Mesothelial cell of epicardium (in vitro differentiated cells): ENCODE data around the gene MYO18A. TPM values are rescaled to one million over a fixed set of nuclear protein-coding genes. Genes with fewer than 3 reads are reported as not detected.
A peak's percentile ranks its signal among the peaks of the same experiment; 100 is the strongest.

ENCODE experiments used
- DNase-seq, 2 experiments: peaks; one replicate each; pipeline ENCODE4 v3.0.0; 2021; ENCODE audit warnings: low spot score in 2 of 2; ENCODE audit not compliant: unreplicated experiment in 2 of 2
- H3K27ac Mint-ChIP-seq: 2 replicates; pipeline ENCODE4 v1.8.0; 2021; ENCODE audit warnings: mixed read lengths
- H3K27me3 Mint-ChIP-seq: 2 replicates; pipeline ENCODE4 v1.8.0; 2021; ENCODE audit warnings: low read depth, mixed read lengths
- H3K36me3 Mint-ChIP-seq: 2 replicates; pipeline ENCODE4 v1.8.0; 2021; ENCODE audit warnings: mixed read lengths
- H3K4me1 Mint-ChIP-seq: 2 replicates; pipeline ENCODE4 v1.8.0; 2021; ENCODE audit warnings: mixed read lengths
- H3K4me3 Mint-ChIP-seq: 2 replicates; pipeline ENCODE4 v1.8.0; 2021; ENCODE audit warnings: mild to moderate bottlenecking, moderate library complexity, mixed read lengths
- H3K9me3 Mint-ChIP-seq: 2 replicates; pipeline ENCODE4 v1.8.0; 2021; ENCODE audit warnings: mixed read lengths
- CTCF ChIP-seq: fragments of 200-600 bp; sonication (generic); IDR thresholded peaks from one replicate; pipeline ENCODE4 v1.5.0; 2021; ENCODE audit warnings: antibody characterized with exemption; ENCODE audit not compliant: unreplicated experiment
- total RNA-seq: library from RNA; stranded (reverse); gene quantifications from 3 replicates; pipeline ENCODE4 v1.2.1, GENCODE V29; 2021

Gene MYO18A
- total RNA-seq, 1 donor from 2014 or later: 58.4 TPM

- peaks cover 8% of the 10 kb centered on the region for H3K27me3 Mint-ChIP-seq
- TF ChIP-seq CTCF: no peak
- peak overlapping the region; percentile 78 for H3K4me3 Mint-ChIP-seq
- peaks cover 36% of the 10 kb centered on the region for H3K4me1 Mint-ChIP-seq
- no peak for DNase-seq
- peak overlapping the region; percentile 61 for H3K27ac Mint-ChIP-seq
- H3K36me3 Mint-ChIP-seq: peaks cover 3% of the 10 kb centered on the region
- H3K9me3 Mint-ChIP-seq: peaks cover 11% of the 10 kb centered on the region
Observed at GRCh38 chr17:29179232-29180033, 765 bp downstream of the MYO18A start.

- Mint-ChIP-seq H3K4me1 (peaks cover 36% of the 10 kb centered on the region), H3K4me3 (peak overlapping the region; percentile 78), H3K36me3 (peaks cover 3% of the 10 kb centered on the region), H3K9me3 (peaks cover 7% of the 10 kb centered on the region), H3K27ac (peak overlapping the region; percentile 61), H3K27me3 (peaks cover 8% of the 10 kb centered on the region)
- no peak for TF ChIP-seq CTCF
- no peak for DNase-seq
Observed at GRCh38 chr17:29178750-29179231, 1.4 kb downstream of the MYO18A start.

- Mint-ChIP-seq H3K9me3 (peaks cover 5% of the 10 kb centered on the region), H3K27ac (peak overlapping the region; percentile 19), H3K4me1 (peaks cover 36% of the 10 kb centered on the region), H3K36me3 (peaks cover 3% of the 10 kb centered on the region), H3K27me3 (peaks cover 8% of the 10 kb centered on the region), H3K4me3 (peak overlapping the region; percentile 78)
- no peak for DNase-seq
- TF ChIP-seq CTCF: no peak
Observed at GRCh38 chr17:29177871-29178749, 2.1 kb downstream of the MYO18A start.

- H3K27me3 Mint-ChIP-seq: peaks cover 6% of the 10 kb centered on the region
- peak overlapping the region; percentile 19 for H3K27ac Mint-ChIP-seq
- DNase-seq: no peak
- peaks cover 2% of the 10 kb centered on the region for H3K9me3 Mint-ChIP-seq
- peaks cover 36% of the 10 kb centered on the region for H3K4me1 Mint-ChIP-seq
- no peak for TF ChIP-seq CTCF
- H3K4me3 Mint-ChIP-seq: peak overlapping the region; percentile 70
- H3K36me3 Mint-ChIP-seq: peaks cover 1% of the 10 kb centered on the region
Observed at GRCh38 chr17:29177541-29177870, 2.7 kb downstream of the MYO18A start.

GRCh38 chr17:29176558-29177351 lies 3.4 kb downstream of the MYO18A start:
- Mint-ChIP-seq H3K27me3 (peaks cover 5% of the 10 kb centered on the region), H3K36me3 (no peaks in the 10 kb centered on the region), H3K9me3 (no peaks in the 10 kb centered on the region), H3K4me3 (peak overlapping the region; percentile 70), H3K27ac (peak overlapping the region; percentile 9), H3K4me1 (peaks cover 36% of the 10 kb centered on the region)
- DNase-seq: peak in 1 of 2 experiments; percentile 62
- TF ChIP-seq CTCF: no peak
